ENCODE results near the gene NTN5. TPM values are rescaled to one million over a fixed set of nuclear protein-coding genes. Genes with fewer than 3 reads are reported as not detected.

The NTN5 gene
- total and polyA plus RNA-seq, 9 of the 15 experiments (the other 6 are each of a cell fraction or from before 2014, with no cell fraction given): not detected

DNA sequence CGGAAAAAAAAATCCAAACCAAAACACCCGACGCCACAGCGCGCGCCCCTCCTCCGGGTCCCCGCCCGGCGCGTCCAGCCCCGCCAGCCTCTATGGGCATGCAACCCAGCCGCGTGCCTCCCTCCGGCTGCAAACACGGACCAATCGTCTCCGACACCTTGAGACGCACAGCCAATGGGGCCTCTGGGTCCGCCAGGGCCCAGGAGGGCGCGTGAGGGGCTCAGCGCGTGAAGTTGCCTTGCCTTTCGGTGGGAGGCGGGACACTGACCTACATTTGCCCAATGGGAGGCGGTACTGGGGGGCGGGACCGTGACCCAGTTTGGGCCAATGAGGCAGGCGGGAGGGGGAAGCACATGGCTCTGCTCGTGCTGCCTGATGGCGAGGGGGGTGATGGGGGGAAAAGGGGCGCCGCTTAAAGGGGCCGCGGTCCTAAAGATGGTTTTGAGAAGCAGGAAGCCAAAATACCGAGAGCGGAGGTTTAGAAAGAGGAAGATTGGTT lies 35.3 kb downstream of the NTN5 start (continued):
- TF ChIP-seq MIER1 (IDR thresholded peaks at IDR 0.05; ENCODE audit: low read depth): no peak
- TF ChIP-seq, protein P1, sequence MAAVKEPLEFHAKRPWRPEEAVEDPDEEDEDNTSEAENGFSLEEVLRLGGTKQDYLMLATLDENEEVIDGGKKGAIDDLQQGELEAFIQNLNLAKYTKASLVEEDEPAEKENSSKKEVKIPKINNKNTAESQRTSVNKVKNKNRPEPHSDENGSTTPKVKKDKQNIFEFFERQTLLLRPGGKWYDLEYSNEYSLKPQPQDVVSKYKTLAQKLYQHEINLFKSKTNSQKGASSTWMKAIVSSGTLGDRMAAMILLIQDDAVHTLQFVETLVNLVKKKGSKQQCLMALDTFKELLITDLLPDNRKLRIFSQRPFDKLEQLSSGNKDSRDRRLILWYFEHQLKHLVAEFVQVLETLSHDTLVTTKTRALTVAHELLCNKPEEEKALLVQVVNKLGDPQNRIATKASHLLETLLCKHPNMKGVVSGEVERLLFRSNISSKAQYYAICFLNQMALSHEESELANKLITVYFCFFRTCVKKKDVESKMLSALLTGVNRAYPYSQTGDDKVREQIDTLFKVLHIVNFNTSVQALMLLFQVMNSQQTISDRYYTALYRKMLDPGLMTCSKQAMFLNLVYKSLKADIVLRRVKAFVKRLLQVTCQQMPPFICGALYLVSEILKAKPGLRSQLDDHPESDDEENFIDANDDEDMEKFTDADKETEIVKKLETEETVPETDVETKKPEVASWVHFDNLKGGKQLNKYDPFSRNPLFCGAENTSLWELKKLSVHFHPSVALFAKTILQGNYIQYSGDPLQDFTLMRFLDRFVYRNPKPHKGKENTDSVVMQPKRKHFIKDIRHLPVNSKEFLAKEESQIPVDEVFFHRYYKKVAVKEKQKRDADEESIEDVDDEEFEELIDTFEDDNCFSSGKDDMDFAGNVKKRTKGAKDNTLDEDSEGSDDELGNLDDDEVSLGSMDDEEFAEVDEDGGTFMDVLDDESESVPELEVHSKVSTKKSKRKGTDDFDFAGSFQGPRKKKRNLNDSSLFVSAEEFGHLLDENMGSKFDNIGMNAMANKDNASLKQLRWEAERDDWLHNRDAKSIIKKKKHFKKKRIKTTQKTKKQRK (IDR thresholded peaks at IDR 0.05; ENCODE audit: borderline replicate concordance, low read depth, low read length): peak; percentile 65; the same call in 1 of the 2 replicates
- peak; percentile 39; the same call in 1 of the 2 replicates for TF ChIP-seq CEBPG (CRISPR knock-in tag; IDR thresholded peaks at IDR 0.05)
- no peak for TF ChIP-seq CEBPG (tag; conservative IDR thresholded peaks at IDR 0.05 in 1 of 2, IDR thresholded peaks at IDR 0.05 in 1 of 2)
- TF ChIP-seq MTA3 (IDR thresholded peaks at IDR 0.05; ENCODE audit: borderline replicate concordance): peak; percentile 48; the same call in 1 of the 2 replicates
- TF ChIP-seq STAT6 (CRISPR knock-in tag; IDR thresholded peaks at IDR 0.05): 0 out of 2 replicates have a peak, but pooled peaks have one; percentile 62
- TF ChIP-seq, protein P2, sequence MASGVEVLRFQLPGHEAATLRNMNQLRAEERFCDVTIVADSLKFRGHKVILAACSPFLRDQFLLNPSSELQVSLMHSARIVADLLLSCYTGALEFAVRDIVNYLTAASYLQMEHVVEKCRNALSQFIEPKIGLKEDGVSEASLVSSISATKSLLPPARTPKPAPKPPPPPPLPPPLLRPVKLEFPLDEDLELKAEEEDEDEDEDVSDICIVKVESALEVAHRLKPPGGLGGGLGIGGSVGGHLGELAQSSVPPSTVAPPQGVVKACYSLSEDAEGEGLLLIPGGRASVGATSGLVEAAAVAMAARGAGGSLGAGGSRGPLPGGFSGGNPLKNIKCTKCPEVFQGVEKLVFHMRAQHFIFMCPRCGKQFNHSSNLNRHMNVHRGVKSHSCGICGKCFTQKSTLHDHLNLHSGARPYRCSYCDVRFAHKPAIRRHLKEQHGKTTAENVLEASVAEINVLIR (CRISPR knock-in tag; IDR thresholded peaks at IDR 0.05): no peak
- TF ChIP-seq MEF2D (tag; conservative IDR thresholded peaks at IDR 0.05; ENCODE audit: low read depth): 0 out of 2 replicates have a peak, but pooled peaks have one; percentile 26
- TF ChIP-seq ESRRA (IDR thresholded peaks at IDR 0.05; ENCODE audit: borderline replicate concordance, low read depth): peak; percentile 42; the same call in 1 of the 2 replicates
- peak; percentile 60; the same call in 1 of the 2 replicates for TF ChIP-seq SMAD4 (CRISPR knock-in tag; conservative IDR thresholded peaks at IDR 0.05)
- peak; percentile 38; the same call in 1 of the 2 replicates for TF ChIP-seq ZNF217 (CRISPR knock-in tag; IDR thresholded peaks at IDR 0.05)
- TF ChIP-seq HDAC2 (IDR thresholded peaks at IDR 0.05): peak; percentile 11; the same call in 1 of the 2 replicates
- TF ChIP-seq ZNF511 (CRISPR knock-in tag; IDR thresholded peaks at IDR 0.05): peak; percentile 99
- TF ChIP-seq NFYB (IDR thresholded peaks at IDR 0.05; ENCODE audit: extremely low read depth, insufficient read length): peak; percentile 87
- peak; percentile 78 for TF ChIP-seq ATF7 (IDR thresholded peaks at IDR 0.05)
- no peak for TF ChIP-seq MCM2 (IDR thresholded peaks at IDR 0.05; ENCODE audit: low read depth)
- peak; percentile 46 for TF ChIP-seq SMAD1 (IDR thresholded peaks at IDR 0.05; ENCODE audit: low read depth, low read length, partially characterized antibody)
- peak; percentile 78 for TF ChIP-seq GABPB1 (CRISPR knock-in tag; IDR thresholded peaks at IDR 0.05)
